ENCODE measurements around the gene ARMC5.
"Not testable (repeated sequence)": the region's sequence is repeated elsewhere in the genome, so short reads cannot be mapped to it uniquely, and the experiment has no call there.

ARMC5 gene

GRCh38 chr16:31499928-31500327, 40.6 kb downstream of the ARMC5 start:
- DNase-seq (ENCODE audit: low read depth), result no peak

- no peak for DNase-seq (ENCODE audit: low read depth)
Observed at GRCh38 chr16:31501226-31501965, 42.1 kb downstream of the ARMC5 start.

GRCh38 chr16:31501966-31502348, 42.7 kb downstream of the ARMC5 start:
- no peak for DNase-seq (ENCODE audit: low read depth)

GRCh38 chr16:31502981-31503380, 43.7 kb downstream of the ARMC5 start:
- peak; percentile 64 for DNase-seq (ENCODE audit: low read depth)

- DNase-seq (ENCODE audit: low read depth), result not testable (repeated sequence)
Observed at GRCh38 chr16:31503555-31503954, 44.3 kb downstream of the ARMC5 start.

GRCh38 chr16:31504159-31504558, 44.9 kb downstream of the ARMC5 start:
- no peak for DNase-seq (ENCODE audit: low read depth)

- no peak for DNase-seq (ENCODE audit: low read depth)
Observed at GRCh38 chr16:31505483-31505882, 46.2 kb downstream of the ARMC5 start.

- DNase-seq (ENCODE audit: low read depth), result no peak
Observed at GRCh38 chr16:31507617-31507928, 48.3 kb downstream of the ARMC5 start.

- peak; percentile 79 for DNase-seq (ENCODE audit: low read depth)
Observed at GRCh38 chr16:31507929-31508705, 48.8 kb downstream of the ARMC5 start, which contains the start of gene RUSF1. Gene RUSF1, minus strand, starts transcription at chr16:31508391. Its CDS starts 18 bp downstream, at chr16:31508373.

GRCh38 chr16:31508706-31509195, 49.5 kb downstream of the ARMC5 start:
- DNase-seq (ENCODE audit: low read depth), result peak; percentile 55

GRCh38 chr16:31513126-31513525, 53.8 kb downstream of the ARMC5 start:
- peak; percentile 66 for DNase-seq (ENCODE audit: low read depth)

GRCh38 chr16:31513884-31514283, 54.6 kb downstream of the ARMC5 start:
- DNase-seq (ENCODE audit: low read depth), result no peak

Measured in amniotic epithelial cell (primary cell).